Loucy (cell line): ENCODE data around the gene MYO5C.

Experiments used
- CTCF ChIP-seq: fragments of 200-600 bp; sonication (generic); conservative IDR thresholded peaks from 2 replicates; pipeline ENCODE4 v1.5.1; 2014; ENCODE audit warnings: mild to moderate bottlenecking, antibody characterized with exemption, low read length
- EZH2phosphoT487 ChIP-seq: fragments of 200-600 bp; IDR thresholded peaks from 2 replicates; pipeline ENCODE4 v1.6.1; 2018; ENCODE audit warnings: antibody characterized with exemption, mild to moderate bottlenecking, moderate library complexity, borderline replicate concordance

- TF ChIP-seq CTCF (no peak), EZH2phosphoT487 (no peak)
Observed at GRCh38 chr15:52256930-52257733, 38.5 kb downstream of the MYO5C start.
